Inflammatory macrophage treated with lipopolysaccharide for 4 hours (primary cell): Measurements from ENCODE around the gene USP48.
A peak's percentile ranks its signal among the peaks of the same experiment; 100 is the strongest.

Source experiments
- DNase-seq: peaks from one replicate; pipeline ENCODE4 v3.0.0-alpha.2; 2020

USP48 gene

GRCh38 chr1:21651214-21652042 lies 131.5 kb downstream of the USP48 start:
- DNase-seq, result no peak

GRCh38 chr1:21650400-21650799 lies 132.5 kb downstream of the USP48 start:
- no peak for DNase-seq

DNA sequence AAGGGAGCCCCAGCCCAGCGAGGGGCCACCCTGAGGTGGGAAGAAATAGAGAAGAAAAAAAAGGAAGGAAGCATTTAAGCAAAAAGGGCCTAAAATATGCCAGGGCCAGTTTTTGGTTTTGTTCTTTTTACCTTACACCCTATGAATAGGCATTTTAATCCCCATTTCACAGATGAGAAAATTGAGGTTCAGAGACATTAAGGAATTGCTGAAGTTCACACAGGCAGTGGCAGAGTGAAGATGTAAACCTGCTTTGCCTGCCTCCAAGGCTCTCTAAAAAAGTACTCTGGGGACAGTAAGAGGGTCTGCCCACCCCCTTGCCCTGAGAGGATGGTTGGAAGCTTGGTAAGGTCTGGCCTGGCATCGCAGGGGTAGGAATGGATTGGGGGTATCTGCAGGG lies 133.6 kb downstream of the USP48 start:
- DNase-seq, result no peak

DNA sequence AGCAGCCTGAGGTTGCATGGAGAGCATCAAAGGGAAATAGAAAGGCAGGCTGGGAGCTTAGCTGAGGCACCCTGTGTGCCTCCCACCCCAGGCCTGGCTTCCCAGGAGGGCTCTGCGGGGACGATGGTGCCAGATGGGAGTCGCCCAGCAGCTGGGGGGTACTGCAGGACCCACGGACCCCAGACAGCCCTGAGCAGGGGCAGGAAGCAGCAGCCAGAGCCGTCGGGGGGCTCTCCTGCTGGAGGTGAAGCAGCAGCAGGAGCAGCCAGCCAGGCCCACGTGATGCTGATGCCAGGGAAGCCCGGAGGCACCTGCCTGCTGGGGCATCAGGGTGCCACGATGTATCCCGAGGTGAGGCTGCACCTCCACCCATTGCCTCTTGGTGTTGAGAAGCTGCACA lies 134.2 kb downstream of the USP48 start:
- DNase-seq, result no peak

DNA sequence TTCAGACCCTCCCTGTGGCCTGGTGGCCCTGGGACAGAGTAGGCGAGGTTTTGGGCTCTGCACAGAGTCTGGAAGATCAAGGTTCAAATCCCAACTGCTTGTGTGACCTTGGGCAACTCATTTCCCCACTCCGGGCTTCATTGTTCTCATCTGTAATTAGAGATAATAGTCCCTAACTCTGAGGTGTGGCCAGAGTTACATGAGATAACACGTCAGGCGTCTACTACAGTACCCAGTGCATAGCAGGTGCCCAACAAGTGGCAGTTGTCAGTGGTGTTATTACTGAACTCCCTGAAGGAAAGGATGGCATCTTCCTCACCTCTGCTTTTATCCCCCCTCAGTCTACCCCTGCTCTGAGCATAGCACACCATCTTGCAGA lies 134.6 kb downstream of the USP48 start:
- no peak for DNase-seq

DNA sequence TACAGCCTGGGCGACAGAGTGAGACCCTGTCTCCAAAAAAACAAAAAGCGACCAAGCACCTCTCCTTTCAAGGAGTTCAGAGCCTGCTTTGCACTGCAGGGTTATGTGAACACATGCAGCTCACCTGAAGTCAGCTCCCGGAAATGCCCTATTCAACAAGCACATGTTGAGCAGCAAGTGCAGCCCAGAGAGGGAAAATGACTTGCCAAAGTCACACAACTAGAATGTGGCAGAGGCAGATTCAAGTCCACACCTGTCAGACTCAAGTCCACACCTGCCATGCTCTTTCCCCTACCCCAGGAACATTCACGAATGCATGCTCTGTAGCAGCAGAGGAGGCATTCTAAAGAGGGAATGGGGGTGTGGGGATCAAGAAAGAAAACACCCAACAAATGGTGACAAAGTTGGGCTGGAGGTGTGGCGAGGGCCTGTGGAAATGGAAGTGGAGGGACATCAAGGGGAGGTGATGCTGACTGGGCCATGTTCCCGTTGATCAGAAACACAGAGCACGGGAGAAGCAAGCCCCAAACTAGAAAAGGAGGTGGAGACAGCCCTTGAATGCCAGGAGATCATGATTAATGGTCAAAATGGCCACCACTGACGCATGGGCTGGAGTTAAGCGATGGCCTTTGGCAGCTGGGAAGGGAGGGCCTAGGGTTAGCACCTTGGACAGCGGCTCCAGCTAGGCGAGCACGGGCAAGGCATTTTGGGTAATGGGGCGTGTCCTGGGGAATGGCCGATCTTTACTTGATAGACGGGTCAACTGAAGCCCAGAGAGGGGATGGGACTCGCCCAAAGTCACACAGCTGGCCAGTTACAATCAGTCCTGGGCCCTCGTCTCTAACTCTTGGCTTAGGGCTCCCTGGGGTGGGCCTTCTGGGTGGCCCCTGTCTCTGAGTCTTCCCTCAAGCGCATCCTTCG lies 135.3 kb downstream of the USP48 start:
- peak; percentile 42 for DNase-seq

- no peak for DNase-seq
Observed at GRCh38 chr1:21645550-21645949, 137.4 kb downstream of the USP48 start.

- no peak for DNase-seq
Observed at GRCh38 chr1:21644906-21645305, 138.0 kb downstream of the USP48 start.

DNA sequence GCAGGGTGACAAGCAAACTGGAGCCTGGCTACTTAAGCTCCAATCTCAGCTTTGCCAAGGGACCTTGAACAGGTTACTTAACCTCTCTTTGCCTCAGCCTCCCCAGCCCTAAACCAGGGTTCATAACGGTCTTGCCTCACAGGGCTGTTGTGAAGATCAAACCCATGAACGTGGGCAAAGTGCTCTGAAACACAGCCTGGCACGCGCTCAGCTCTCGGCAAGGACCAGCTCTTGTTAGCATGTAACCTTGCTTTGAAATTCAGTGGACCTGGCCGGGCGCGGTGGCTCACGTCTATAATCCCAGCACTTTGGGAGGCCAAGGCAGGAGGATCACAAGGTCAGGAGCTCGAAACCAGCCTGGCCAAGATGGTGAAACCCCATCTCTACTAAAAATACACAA lies 138.6 kb downstream of the USP48 start:
- no peak for DNase-seq

DNA sequence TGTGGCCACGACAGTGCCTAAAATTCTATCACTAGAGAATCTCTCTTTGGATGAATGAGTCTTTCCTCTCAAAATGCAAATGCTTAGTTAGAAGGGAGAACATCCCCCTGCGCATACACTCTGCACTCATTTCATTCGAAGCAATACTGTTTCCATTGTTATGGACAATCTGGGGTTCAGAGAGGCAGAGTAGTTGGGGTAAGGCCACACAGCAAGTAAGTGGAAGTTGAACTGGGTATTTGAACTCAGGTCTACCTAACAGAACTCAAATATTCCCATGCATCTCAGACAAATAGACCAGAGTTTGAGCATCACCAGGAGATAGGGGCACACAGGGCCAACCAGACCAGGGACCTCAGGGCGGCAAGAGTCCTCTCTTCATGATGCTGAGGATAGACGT lies 139.3 kb downstream of the USP48 start:
- no peak for DNase-seq

DNA sequence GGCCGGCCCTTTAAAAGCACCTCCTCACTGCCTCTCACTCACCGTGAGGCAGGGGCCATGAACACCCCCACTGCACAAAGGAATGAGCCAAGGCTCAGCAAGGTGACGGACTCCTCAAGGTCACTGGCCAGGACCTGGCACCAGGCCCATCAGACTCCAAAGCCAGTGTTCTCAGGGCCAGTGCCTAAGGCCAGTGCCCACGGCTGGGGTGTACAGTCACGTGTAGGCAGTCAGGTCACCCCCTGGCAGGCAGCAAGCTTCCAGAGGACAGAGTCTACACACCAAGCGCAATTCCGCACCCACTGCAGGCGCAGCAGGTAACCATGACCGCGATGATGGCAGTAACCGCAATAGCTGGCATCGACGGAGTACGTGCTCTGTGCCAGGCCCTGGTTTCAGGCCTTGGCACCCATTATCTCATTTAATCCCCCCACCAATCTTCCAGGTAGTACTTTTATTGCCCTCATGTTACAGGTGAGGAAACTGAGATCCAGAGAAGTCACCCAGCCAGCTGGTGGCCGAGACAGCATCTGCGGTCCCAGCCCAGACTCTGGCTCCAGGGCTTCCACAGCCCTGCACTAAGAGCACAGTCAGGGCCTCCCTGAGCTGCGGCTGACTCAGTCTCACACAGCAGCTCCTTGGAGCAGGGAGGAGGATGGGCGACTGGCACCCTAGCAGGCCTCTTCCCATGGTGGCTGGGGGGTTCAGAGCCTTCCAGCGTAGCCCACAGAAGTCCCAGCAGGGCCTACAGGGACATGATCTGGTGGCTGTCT lies 140.8 kb downstream of the USP48 start:
- DNase-seq, result no peak

DNA sequence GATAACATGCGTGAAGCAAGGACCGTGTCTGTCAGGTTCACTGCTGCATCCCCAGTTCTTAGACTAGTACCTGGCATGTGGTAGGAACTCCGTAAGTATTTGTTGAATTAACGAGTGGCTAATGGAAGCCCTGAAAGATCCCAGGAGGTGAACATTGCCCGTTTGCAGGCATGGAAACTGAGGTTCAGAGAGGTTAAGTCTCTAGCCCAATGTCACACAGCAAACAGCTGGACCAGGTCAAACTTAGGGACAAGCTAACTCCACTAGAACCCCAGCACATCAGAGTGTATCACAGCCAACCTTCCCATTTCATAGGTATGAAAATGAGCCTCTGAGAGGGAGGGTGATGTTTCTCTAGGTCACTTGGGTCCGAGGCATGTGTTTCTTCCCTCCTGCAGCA lies 141.4 kb downstream of the USP48 start:
- DNase-seq, result no peak

DNA sequence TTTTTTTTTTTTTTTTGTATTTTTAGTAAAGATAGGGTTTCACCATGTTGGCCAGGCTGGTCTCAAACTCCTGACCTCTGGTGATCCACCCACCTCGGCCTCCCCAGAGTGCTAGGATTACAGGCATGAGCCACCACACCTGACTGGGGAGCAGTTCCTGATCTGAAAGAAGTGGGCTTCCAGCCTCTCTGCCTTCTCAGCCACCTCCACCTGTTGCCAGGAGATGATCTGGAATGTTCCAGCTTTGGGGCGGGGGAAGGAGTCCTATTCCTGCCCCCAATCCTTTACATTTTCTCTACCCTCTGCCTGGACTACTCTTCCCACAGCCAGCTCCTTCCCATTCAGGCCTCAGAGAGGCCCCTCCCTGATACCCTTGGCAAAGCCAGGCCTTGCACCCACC lies 141.9 kb downstream of the USP48 start:
- DNase-seq, result no peak

DNA sequence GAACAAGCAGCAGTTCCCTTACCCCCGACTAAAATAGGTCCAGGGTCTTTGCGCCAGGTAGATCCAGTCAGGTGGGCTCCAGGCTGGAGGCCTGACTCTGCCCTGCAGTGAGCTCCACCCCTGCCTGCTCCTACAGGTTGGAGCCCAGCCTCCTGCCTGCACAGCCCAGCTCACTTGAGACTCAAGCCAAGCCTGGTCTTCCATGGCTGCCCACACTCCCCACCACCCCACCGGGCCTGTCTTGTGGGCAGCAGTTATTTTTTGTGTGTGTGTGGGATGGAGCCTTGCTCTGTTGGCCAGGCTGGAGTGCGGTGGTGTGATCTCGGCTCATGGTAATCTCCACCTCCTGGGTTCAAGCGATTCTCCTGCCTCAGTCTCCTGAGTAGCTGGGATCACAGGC lies 142.3 kb downstream of the USP48 start:
- no peak for DNase-seq

GRCh38 chr1:21639594-21640041 lies 143.3 kb downstream of the USP48 start:
- no peak for DNase-seq

- DNase-seq, result no peak
Observed at GRCh38 chr1:21638531-21639341, 144.2 kb downstream of the USP48 start.

GRCh38 chr1:21637514-21637913 lies 145.4 kb downstream of the USP48 start:
- no peak for DNase-seq

DNA sequence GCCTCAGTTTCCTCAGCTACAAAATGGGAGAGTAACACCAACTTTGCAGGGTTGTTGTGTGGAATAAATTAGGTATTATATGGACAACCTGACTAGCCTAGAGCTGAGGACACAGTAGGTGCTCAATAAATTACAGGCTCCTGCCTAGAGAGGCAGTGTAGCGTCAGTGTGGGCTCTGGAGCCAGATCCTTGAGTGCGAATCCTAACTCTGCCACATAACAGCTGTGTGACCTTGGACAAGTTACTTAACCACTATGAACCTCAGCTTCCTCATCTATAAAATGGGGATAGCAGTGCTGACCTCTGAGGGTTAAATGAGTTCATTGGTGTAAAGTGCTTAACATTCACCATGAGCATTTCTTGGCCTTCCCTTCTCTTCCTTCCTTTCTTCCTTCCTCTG lies 146.9 kb downstream of the USP48 start:
- DNase-seq, result no peak

GRCh38 chr1:21634806-21635535 lies 148.0 kb downstream of the USP48 start:
- DNase-seq, result no peak

DNA sequence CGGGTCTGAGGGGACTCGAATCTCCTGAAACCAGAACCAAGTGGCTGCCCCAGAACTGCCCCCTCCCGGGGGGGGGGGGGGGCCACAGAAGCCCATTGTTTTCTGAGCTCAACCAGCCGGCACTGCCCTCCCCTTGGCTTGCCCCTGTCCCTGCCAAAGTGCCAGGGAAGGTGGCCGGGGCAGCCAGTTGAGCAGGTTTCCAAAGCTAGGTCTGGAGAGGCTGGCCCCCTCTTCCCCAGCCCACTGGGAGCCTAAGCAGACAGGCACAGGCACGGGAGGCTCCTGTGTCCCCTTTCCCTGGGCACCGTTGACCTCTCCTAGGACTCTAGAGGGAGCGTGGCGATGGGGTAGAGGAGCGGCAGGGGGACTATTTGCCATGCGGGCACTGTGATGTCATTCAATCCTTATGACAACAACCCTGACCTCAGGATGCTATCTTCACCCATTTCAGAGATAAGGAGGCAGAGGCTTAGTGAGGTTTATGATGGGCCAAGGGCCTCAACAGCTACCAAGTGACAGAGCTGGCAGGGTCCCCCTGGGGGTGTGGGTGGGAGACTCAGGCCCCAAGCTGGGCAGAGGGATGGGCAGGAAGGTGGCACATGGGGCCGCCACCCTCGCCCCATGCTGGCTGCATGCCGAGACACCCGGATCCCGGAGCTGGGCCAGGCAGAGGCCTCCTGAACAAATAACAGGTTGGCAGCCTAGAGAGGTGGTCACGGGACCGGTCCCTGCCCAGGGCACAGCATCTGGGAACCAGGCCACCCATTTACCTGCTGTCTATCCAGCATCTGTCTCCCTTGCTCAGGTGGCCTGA lies 148.8 kb downstream of the USP48 start:
- DNase-seq, result no peak
